H7 (cell line): Measurements from ENCODE around the gene SMR3B. TPM values are rescaled to one million over a fixed set of nuclear protein-coding genes. Genes with fewer than 3 reads are reported as not detected.

Experiments used
- DNase-seq: peaks from one replicate; pipeline ENCODE4 v3.0.0; 2012
- H3K27me3 ChIP-seq: 2 replicates; pipeline ENCODE4 v1.6.0; 2011; ENCODE audit warnings: mild to moderate bottlenecking, low read length; ENCODE audit not compliant: control insufficient read depth, insufficient read depth
- H3K36me3 ChIP-seq: replicated peaks from 2 replicates; pipeline ENCODE4 v1.5.1; 2011; ENCODE audit warnings: low read length; ENCODE audit not compliant: control insufficient read depth, insufficient read depth
- H3K4me3 ChIP-seq: 2 replicates; pipeline ENCODE4 v1.5.1; 2011; ENCODE audit warnings: low read depth, mild to moderate bottlenecking, control low read depth, low read length, moderate library complexity; ENCODE audit not compliant: insufficient read depth
- total RNA-seq: library from RNA; depleted of rRNA; stranded (reverse); fragments of >200 nt; shearing (Covaris generic); gene quantifications from 2 replicates; pipeline ENCODE4 v1.2.3, GENCODE V29; 2014; rRNA removed

The SMR3B gene
- total RNA-seq, 1 experiment from 2014 or later = not detected

DNA sequence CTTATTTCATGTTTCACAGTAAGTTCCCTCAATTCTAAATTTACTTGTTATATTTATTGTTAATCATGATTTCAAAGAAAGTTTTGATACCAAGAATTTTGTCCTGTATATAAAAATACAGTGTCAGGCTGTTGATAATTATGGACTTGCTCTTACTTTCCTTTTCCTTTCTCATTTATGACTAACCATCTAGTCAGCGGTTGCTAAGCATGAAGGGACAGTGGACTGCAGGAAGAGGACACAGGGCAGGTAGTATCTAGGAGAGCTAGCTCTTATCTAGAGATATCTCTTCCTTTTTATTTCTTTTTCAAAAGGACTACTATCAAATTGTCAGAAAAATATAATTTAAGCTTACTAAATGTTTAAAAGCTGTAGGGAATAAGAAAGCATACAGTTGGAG lies 16.4 kb downstream of the SMR3B start:
- Histone ChIP-seq H3K36me3 (no peaks in the 10 kb centered on the region), H3K27me3 (no peaks in the 10 kb centered on the region), H3K4me3 (no peak overlapping the region)
- no peak for DNase-seq

DNA sequence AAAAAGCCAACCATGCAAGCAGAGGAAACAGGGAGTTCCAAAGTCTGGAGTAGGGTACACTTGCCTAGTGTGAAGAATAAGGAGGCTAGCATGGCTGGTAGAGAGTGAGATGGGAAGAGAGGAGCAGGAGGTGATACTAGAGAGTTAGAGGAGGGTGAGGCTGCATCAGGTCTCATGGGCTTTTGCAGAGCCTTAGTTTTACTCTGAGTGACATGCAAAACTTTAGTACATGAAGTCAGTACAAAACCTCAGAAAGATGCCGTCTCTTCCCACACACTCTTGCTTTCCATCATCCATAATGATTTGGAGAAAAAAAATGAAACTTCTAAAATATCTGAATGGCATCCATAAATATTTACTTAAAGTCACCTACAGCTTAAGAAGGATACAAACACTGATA lies 19.8 kb downstream of the SMR3B start:
- H3K36me3 ChIP-seq = no peaks in the 10 kb centered on the region
- no peak for DNase-seq

DNA sequence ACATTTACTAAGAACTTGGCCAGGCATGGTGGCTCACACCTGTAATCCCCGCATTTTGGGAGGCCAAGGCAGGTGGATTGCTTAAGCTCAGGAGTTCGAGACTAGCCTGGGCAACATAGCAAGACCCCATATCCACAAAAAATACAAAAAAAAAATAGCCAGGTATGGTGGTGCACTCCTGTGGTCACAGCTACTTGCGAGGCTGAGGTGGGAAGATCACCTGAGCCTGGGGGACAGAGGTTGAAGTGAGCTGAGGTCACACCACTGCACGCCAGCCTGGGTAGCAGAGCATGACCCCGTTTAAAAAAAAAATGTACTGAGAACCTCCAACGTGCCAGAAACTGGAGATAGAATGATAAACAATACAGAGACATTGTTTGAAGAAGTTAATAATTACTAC lies 22.8 kb downstream of the SMR3B start:
- no peak for DNase-seq
- no peak overlapping the region for H3K4me3 ChIP-seq
- H3K27me3 ChIP-seq = no peaks in the 10 kb centered on the region
- H3K36me3 ChIP-seq = no peaks in the 10 kb centered on the region

More for the DNA sequence above, 19.8 kb downstream of the SMR3B start:
- no peaks in the 10 kb centered on the region for H3K27me3 ChIP-seq
- no peak overlapping the region for H3K4me3 ChIP-seq

DNA sequence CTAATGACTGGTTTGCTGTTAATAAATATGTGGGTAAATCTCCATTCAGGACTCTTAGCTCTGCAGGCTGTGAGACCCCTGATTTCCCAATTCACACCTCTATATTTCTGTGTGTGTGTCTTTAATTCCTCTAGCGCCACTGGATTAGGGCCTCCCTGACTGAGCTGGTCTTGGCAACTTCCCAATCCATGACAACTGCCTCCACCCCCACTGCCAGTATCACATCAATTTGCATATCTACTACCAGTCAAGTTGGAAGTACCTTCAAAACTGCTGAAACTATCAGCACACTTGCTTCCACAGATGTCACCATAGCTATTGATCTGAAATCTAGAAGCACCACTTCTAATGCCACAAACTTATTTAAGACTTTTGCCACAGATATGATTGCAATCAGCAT lies 42.4 kb downstream of the SMR3B start:
- H3K4me3 ChIP-seq = no peak overlapping the region
- H3K36me3 ChIP-seq = no peaks in the 10 kb centered on the region
- no peaks in the 10 kb centered on the region for H3K27me3 ChIP-seq
- no peak for DNase-seq

GRCh38 chr4:70426789-70427188 lies 43.9 kb downstream of the SMR3B start:
- Histone ChIP-seq H3K36me3 (no peaks in the 10 kb centered on the region), H3K4me3 (no peak overlapping the region), H3K27me3 (no peaks in the 10 kb centered on the region)
- no peak for DNase-seq

DNA sequence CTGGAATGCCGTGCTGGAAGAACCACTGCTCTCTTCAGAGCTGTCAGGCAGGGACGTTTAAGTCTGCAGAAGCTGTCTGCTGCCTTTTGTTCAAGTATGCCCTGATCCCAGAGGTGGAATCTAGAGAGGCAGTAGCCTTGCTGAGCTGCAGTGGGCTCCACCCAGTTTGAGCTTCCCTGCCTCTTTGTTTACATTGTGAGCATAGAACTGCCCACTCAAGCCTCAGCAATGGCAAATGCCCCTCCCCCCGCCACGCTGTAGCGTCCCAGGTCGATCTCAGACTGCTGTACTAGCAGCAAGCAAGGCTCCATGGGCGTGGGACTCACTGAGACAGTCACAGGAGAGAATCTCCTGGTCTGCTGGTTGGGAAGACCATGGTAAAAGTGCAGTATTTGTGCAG lies 54.3 kb downstream of the SMR3B start:
- no peaks in the 10 kb centered on the region; the same call in 1 of the 2 replicates for H3K27me3 ChIP-seq
- peak; percentile 1 for DNase-seq

More for the DNA sequence above, 54.3 kb downstream of the SMR3B start:
- H3K36me3 ChIP-seq = no peaks in the 10 kb centered on the region
- H3K4me3 ChIP-seq = no peak overlapping the region

Other genes with a start within 250 kb of the SMR3B start
- gene PRR27, start 228.9 kb upstream of the SMR3B start, total RNA-seq = not detected in 2 replicates
- gene ODAM, start 187.4 kb upstream of the SMR3B start, total RNA-seq = not detected in 2 replicates
- not detected in 2 replicates for gene FDCSP, start 157.0 kb upstream of the SMR3B start, total RNA-seq
- gene CSN3, start 140.5 kb upstream of the SMR3B start, total RNA-seq = not detected in 2 replicates
- not detected in 2 replicates for gene CABS1, start 48.1 kb upstream of the SMR3B start, total RNA-seq
- gene SMR3A, start 22.4 kb upstream of the SMR3B start, total RNA-seq = not detected in 2 replicates
- not detected in 2 replicates for gene OPRPN, start 14.8 kb downstream of the SMR3B start, total RNA-seq
- gene MUC7, start 89.1 kb downstream of the SMR3B start, total RNA-seq = not detected in 2 replicates
- gene AMTN, start 135.4 kb downstream of the SMR3B start, total RNA-seq = not detected in 2 replicates
- gene AMBN, start 209.1 kb downstream of the SMR3B start, total RNA-seq = not detected in 2 replicates
- not detected in 2 replicates for gene ENAM, start 245.6 kb downstream of the SMR3B start, total RNA-seq